ENCODE data around the gene MSH3. TPM values are rescaled to one million over a fixed set of nuclear protein-coding genes. Genes with fewer than 3 reads are reported as not detected.

The MSH3 gene
- total RNA-seq, 2 donors from 2014 or later = 9.2 to 10.9 TPM

- no peak overlapping the region for H3K4me3 ChIP-seq
- no peak overlapping the region for H3K27ac ChIP-seq
- TF ChIP-seq POLR2A (IDR thresholded peaks at IDR 0.05) = no peak
- TF ChIP-seq, protein P1, sequence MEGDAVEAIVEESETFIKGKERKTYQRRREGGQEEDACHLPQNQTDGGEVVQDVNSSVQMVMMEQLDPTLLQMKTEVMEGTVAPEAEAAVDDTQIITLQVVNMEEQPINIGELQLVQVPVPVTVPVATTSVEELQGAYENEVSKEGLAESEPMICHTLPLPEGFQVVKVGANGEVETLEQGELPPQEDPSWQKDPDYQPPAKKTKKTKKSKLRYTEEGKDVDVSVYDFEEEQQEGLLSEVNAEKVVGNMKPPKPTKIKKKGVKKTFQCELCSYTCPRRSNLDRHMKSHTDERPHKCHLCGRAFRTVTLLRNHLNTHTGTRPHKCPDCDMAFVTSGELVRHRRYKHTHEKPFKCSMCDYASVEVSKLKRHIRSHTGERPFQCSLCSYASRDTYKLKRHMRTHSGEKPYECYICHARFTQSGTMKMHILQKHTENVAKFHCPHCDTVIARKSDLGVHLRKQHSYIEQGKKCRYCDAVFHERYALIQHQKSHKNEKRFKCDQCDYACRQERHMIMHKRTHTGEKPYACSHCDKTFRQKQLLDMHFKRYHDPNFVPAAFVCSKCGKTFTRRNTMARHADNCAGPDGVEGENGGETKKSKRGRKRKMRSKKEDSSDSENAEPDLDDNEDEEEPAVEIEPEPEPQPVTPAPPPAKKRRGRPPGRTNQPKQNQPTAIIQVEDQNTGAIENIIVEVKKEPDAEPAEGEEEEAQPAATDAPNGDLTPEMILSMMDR (IDR thresholded peaks at IDR 0.05) = no peak
- DNase-seq (no peak), ATAC-seq (no peak)
- H3K36me3 ChIP-seq (replicated peaks in 1 of 2; ENCODE audit: insufficient read depth in 1 of 2, low read depth in 2 of 2) = no peaks in the 10 kb centered on the region
- H3K4me1 ChIP-seq = no peaks in the 10 kb centered on the region
- H3K27me3 ChIP-seq = no peaks in the 10 kb centered on the region
- 75 to 81% methylated on average over 1 of the region's 1 CpG for WGBS, 2 donors
- H3K9me3 ChIP-seq = no peaks in the 10 kb centered on the region
- intact Hi-C loops (cut with DNase I) = no loop called here
These were observed 44.8 kb upstream of the MSH3 start for GRCh38 chr5:80609692-80610091.

DNA sequence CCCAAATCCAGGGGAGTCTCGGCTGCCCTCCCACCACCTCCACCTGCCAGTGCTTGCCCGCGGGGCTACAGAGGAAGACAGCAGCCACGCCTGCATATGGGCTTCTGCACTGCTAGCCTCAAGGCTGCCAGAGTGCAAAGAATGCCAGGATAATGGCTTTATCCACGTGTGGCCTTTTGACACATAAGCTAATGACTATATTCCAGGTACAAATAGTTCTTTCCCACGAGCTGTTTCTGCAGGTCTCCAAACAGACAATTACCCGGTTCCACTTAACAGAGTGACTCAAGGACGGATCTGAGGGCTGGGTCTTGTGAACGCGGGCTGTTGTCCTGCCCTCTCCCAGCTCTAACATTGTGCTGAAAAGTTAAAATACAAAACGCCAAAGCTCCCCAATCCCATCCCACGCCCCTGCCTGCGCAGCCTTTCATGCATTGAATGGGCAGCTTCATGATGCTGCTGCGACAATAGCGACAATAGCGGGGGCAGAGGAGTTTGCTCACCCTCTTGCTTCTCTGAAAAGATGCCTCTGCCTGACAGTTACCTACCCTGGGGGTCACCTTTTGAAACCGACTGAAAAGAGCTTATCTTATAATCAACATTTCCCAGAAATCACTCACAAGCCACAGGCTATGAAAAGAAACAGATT, 39.1 kb upstream of the MSH3 start:
- Histone ChIP-seq H3K27ac (no peak overlapping the region), H3K27me3 (no peaks in the 10 kb centered on the region), H3K4me1 (no peaks in the 10 kb centered on the region), H3K36me3 (replicated peaks in 1 of 2; ENCODE audit: insufficient read depth in 1 of 2, low read depth in 2 of 2) (no peaks in the 10 kb centered on the region), H3K9me3 (no peaks in the 10 kb centered on the region), H3K4me3 (no peak overlapping the region)
- no peak for TF ChIP-seq POLR2A (IDR thresholded peaks at IDR 0.05)
- TF ChIP-seq, protein P1 (IDR thresholded peaks at IDR 0.05) = no peak
- WGBS, 2 donors = 61% methylated on average over 17 of the region's 17 CpGs
- DNase-seq (no peak), ATAC-seq (no peak)
- intact Hi-C loops (cut with DNase I) = no loop called here

- intact Hi-C loops (cut with DNase I) = no loop called here
- no peaks in the 10 kb centered on the region for H3K36me3 ChIP-seq (replicated peaks in 1 of 2; ENCODE audit: insufficient read depth in 1 of 2, low read depth in 2 of 2)
- TF ChIP-seq, protein P1 (IDR thresholded peaks at IDR 0.05) = no peak
- no peak for TF ChIP-seq POLR2A (IDR thresholded peaks at IDR 0.05)
- WGBS, 2 donors = 88 to 93% methylated on average over 4 of the region's 4 CpGs
- no peak for DNase-seq
- H3K4me3 ChIP-seq = no peak overlapping the region
- H3K27ac ChIP-seq = no peak overlapping the region
- H3K9me3 ChIP-seq = no peaks in the 10 kb centered on the region
- H3K4me1 ChIP-seq = no peaks in the 10 kb centered on the region
- no peak for ATAC-seq
- H3K27me3 ChIP-seq = no peaks in the 10 kb centered on the region
These were observed 36.0 kb upstream of the MSH3 start for GRCh38 chr5:80618438-80618837.

- H3K27ac ChIP-seq = no peak overlapping the region
- WGBS, 2 donors = 91 to 96% methylated on average over 1 of the region's 1 CpG
- DNase-seq = no peak
- H3K9me3 ChIP-seq = no peaks in the 10 kb centered on the region
- no peak for ATAC-seq
- no peak overlapping the region for H3K4me3 ChIP-seq
- peaks cover 2% of the 10 kb centered on the region for H3K4me1 ChIP-seq
- no peak for TF ChIP-seq POLR2A (IDR thresholded peaks at IDR 0.05)
- TF ChIP-seq, protein P1 (IDR thresholded peaks at IDR 0.05) = no peak
- no peaks in the 10 kb centered on the region for H3K27me3 ChIP-seq
- no peaks in the 10 kb centered on the region for H3K36me3 ChIP-seq (replicated peaks in 1 of 2; ENCODE audit: insufficient read depth in 1 of 2, low read depth in 2 of 2)
- intact Hi-C loops (cut with DNase I) = no loop called here
These were observed 35.4 kb upstream of the MSH3 start for GRCh38 chr5:80619086-80619485.

DNA sequence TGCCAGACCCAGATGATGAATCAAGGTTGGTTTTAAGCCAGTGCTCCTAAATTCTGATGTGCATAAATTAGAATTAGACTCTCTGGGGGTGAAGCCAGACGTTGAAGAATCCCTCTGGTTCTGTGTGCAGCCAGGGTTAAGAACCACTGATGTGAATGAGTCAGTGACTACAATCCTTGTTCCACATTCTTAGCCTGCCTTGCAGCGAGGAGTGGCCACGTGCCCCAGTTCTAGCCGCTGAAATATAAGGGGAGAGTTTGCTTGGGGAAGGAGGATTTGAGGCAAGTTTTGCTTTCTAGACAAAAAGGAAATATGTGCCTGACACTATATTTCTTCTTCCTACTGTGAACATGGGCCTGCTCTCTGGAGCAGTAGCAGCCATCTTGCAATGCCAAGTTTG, 34.2 kb upstream of the MSH3 start:
- no peak for DNase-seq
- Histone ChIP-seq H3K9me3 (no peaks in the 10 kb centered on the region), H3K27ac (no peak overlapping the region), H3K27me3 (no peaks in the 10 kb centered on the region), H3K4me1 (peaks cover 6% of the 10 kb centered on the region), H3K36me3 (replicated peaks in 1 of 2; ENCODE audit: insufficient read depth in 1 of 2, low read depth in 2 of 2) (no peaks in the 10 kb centered on the region), H3K4me3 (no peak overlapping the region)
- intact Hi-C loops (cut with DNase I) = no loop called here
- TF ChIP-seq, protein P1 (IDR thresholded peaks at IDR 0.05) = no peak
- no peak for TF ChIP-seq POLR2A (IDR thresholded peaks at IDR 0.05)
- ATAC-seq = no peak
- WGBS, 2 donors = 76 to 89% methylated on average over 4 of the region's 4 CpGs

All from body of pancreas (tissue), 4 donors.